Cardiac atrium fibroblast (primary cell): Measurements from ENCODE around the gene DPPA5. TPM values are rescaled to one million over a fixed set of nuclear protein-coding genes. Genes with fewer than 3 reads are reported as not detected.

ENCODE experiments used
- total RNA-seq: library from RNA; depleted of rRNA; stranded (reverse); fragments of >200 nt; gene quantifications from 2 replicates; pipeline ENCODE4 v1.2.3, GENCODE V29; 2015

Gene DPPA5
- total RNA-seq, result not detected in 2 replicates

GRCh38 chr6:73353636-73354593 is at the start of gene DPPA5:
Gene DPPA5 (minus strand): TSS chr6:73354276. CDS start chr6:73354225, 51 bp downstream.

GRCh38 chr6:73394577-73395354 is 40.7 kb upstream of the DPPA5 start, which contains the start of gene DDX43:
Gene DDX43 (plus strand): TSS chr6:73394828. CDS start chr6:73394906, 78 bp downstream.

GRCh38 chr6:73369563-73369962 is 15.5 kb upstream of the DPPA5 start, which contains the start of gene OOEP:
Gene OOEP (minus strand): TSS chr6:73369897. CDS start chr6:73369792, 105 bp downstream.

GRCh38 chr6:73362358-73362757 is 8.3 kb upstream of the DPPA5 start, which contains the start of gene KHDC3L:
Gene KHDC3L (plus strand): TSS chr6:73362658. CDS start chr6:73362730, 72 bp downstream.

Other genes starting within 250 kb of the DPPA5 start
- not detected in 2 replicates for gene KHDC1L, start 128.8 kb downstream of the DPPA5 start, total RNA-seq
- 1.4 and 2.1 TPM in 2 replicates for gene KHDC1, start 91.1 kb downstream of the DPPA5 start, total RNA-seq
- not detected in 2 replicates for gene KHDC3L, start 8.4 kb upstream of the DPPA5 start, total RNA-seq
- not detected in 2 replicates for gene OOEP, start 15.6 kb upstream of the DPPA5 start, total RNA-seq
- 0.81 and 1.1 TPM in 2 replicates for gene DDX43, start 40.6 kb upstream of the DPPA5 start, total RNA-seq
- 6.0 and 6.3 TPM in 2 replicates for gene CGAS, start 98.0 kb upstream of the DPPA5 start, total RNA-seq
- 17.3 and 28.8 TPM in 2 replicates for gene MTO1, start 107.5 kb upstream of the DPPA5 start, total RNA-seq
- 15,190 and 16,784 TPM in 2 replicates for gene EEF1A1, start 166.8 kb upstream of the DPPA5 start, total RNA-seq